B cell (primary cell): ENCODE measurements around the gene GDPD3.

Source experiments
- CTCF ChIP-seq: fragments of 200-600 bp; IDR thresholded peaks from one replicate; pipeline ENCODE4 v1.8.0; 2022; ENCODE audit warnings: antibody characterized with exemption, mild to moderate bottlenecking
- EZH2 ChIP-seq: IDR thresholded peaks from 2 replicates; pipeline ENCODE4 v1.6.1; 2012; ENCODE audit warnings: borderline replicate concordance, low read depth, mild to moderate bottlenecking, moderate library complexity, low read length; ENCODE audit not compliant: insufficient read depth, poor library complexity, severe bottlenecking

DNA sequence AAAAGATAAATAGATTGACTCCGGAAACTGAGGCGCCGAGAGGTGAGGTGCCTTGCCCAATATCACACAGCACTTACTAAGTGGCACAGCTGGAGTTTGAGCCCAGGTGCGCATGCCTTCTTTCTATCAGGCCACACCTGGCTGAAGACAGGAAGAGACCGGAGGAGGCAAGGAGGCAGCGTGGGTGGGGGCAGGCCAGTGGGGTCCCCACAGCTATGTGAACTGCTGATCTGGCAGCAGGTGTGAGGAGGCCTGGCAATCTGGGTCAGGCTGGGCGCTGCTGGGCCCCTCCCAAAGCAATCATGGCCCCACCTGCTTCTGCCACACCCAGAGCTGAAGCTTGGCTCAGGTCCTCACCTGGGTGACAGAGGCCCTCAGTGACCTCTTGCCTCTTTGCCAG lies 1.9 kb upstream of the GDPD3 start:
- TF ChIP-seq CTCF = no peak
- TF ChIP-seq EZH2 = no peak
